WI38 (cell line): ENCODE data around the gene ADGRV1.

Experiments used
- H3K4me3 ChIP-seq: 2 replicates; pipeline ENCODE4 v1.5.1; 2011; ENCODE audit warnings: low read depth, mild to moderate bottlenecking, control low read depth, low read length
- CTCF ChIP-seq: IDR thresholded peaks from 2 replicates; pipeline ENCODE4 v1.5.1; 2012; ENCODE audit warnings: low read depth, mild to moderate bottlenecking, control low read depth, low read length

The ADGRV1 gene

GRCh38 chr5:90621848-90622247 lies 63.3 kb downstream of the ADGRV1 start:
- TF ChIP-seq CTCF: no peak

DNA sequence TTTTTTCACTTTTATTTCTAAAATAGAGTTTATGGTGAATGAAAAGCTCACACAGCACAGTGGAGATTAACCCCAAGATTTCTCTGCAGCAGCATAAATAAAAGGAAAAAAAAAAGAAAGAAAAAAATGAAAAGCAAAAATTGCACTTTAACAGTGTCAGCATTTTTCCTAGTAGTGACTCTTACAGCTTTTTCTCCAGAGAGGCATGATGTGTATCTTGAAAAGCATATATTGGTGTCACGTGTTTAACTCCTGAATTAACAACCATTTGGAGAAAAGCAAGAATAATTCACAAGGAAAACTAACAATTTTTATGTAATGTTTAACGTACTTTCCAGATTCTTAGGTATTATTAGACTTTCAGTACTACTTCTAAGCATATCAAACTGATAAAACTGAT lies 67.9 kb downstream of the ADGRV1 start:
- no peak overlapping the region for H3K4me3 ChIP-seq

More at GRCh38 chr5:90621848-90622247, 63.3 kb downstream of the ADGRV1 start:
- no peak overlapping the region for H3K4me3 ChIP-seq

DNA sequence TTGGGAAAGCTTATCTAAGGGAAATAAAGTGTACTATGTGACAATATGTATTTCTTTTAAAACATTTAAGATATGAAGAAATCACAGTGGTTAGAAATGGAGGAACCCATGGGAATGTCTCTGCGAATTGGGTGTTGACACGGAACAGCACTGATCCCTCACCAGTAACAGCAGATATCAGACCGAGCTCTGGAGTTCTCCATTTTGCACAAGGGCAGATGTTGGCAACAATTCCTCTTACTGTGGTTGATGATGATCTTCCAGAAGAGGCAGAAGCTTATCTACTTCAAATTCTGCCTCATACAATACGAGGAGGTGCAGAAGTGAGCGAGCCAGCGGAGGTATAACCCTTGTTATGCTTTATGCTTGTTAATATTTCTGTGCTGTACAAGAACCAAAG lies 69.9 kb downstream of the ADGRV1 start:
- TF ChIP-seq CTCF: no peak
- no peak overlapping the region for H3K4me3 ChIP-seq

More for the DNA sequence above, 67.9 kb downstream of the ADGRV1 start:
- no peak for TF ChIP-seq CTCF

GRCh38 chr5:90632791-90633190 lies 74.2 kb downstream of the ADGRV1 start:
- TF ChIP-seq CTCF: no peak
- H3K4me3 ChIP-seq: no peak overlapping the region

- no peak for TF ChIP-seq CTCF
- H3K4me3 ChIP-seq: no peak overlapping the region
Observed at GRCh38 chr5:90636948-90637347, 78.4 kb downstream of the ADGRV1 start.

DNA sequence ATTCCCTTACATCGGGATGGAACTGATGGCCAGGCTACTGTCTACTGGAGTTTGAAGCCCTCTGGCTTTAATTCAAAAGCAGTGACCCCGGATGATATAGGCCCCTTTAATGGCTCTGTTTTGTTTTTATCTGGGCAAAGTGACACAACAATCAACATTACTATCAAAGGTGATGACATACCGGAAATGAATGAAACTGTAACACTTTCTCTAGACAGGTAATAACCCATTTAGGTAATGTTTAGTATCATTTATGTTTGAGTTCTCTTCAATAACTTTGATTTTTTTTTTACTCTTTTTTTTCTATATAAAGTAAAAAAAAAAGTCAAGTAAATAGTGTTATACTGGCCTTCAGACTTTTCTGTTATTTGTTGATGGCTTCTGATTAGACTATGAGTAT lies 79.1 kb downstream of the ADGRV1 start:
- no peak for TF ChIP-seq CTCF
- H3K4me3 ChIP-seq: no peak overlapping the region

DNA sequence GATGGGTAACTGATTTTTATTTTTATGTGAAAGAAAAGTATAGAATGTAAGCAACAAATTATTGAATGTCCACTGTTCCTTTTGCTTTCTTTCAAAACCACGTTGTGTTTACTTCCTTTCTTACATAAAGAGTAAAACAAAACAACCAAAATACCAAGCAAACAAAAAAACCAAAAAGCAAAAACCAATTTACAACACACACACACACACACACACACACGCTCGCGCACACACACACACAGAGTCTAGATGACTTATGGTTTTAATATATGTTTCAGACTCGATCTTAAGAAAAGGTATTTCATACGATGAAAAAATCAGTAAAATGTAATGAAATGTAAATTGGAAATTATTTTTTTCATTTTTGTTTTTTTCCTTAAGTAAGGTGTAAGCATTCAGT lies 80.3 kb downstream of the ADGRV1 start:
- H3K4me3 ChIP-seq: no peak overlapping the region
- no peak for TF ChIP-seq CTCF
